ENCODE data around the gene PDIA6. TPM values are rescaled to one million over a fixed set of nuclear protein-coding genes. Genes with fewer than 3 reads are reported as not detected.

The PDIA6 gene
- total and polyA plus RNA-seq, 10 of the 15 experiments (the other 5 are each of a cell fraction or from before 2014, with no cell fraction given), result 148 to 526 (median 209) TPM

GRCh38 chr2:10824191-10824590 lies 11.6 kb upstream of the PDIA6 start:
- no peaks in the 10 kb centered on the region for H3K36me3 ChIP-seq (ENCODE audit: control insufficient read depth in 2 of 2, insufficient read depth in 2 of 2, low read length in 1 of 2)
- no peaks in the 10 kb centered on the region for H3K79me2 ChIP-seq (ENCODE audit: control insufficient read depth, insufficient read depth, low read length)
- no peak for TF ChIP-seq BMI1 (IDR thresholded peaks at IDR 0.05; ENCODE audit: borderline replicate concordance)
- TF ChIP-seq, protein P1, sequence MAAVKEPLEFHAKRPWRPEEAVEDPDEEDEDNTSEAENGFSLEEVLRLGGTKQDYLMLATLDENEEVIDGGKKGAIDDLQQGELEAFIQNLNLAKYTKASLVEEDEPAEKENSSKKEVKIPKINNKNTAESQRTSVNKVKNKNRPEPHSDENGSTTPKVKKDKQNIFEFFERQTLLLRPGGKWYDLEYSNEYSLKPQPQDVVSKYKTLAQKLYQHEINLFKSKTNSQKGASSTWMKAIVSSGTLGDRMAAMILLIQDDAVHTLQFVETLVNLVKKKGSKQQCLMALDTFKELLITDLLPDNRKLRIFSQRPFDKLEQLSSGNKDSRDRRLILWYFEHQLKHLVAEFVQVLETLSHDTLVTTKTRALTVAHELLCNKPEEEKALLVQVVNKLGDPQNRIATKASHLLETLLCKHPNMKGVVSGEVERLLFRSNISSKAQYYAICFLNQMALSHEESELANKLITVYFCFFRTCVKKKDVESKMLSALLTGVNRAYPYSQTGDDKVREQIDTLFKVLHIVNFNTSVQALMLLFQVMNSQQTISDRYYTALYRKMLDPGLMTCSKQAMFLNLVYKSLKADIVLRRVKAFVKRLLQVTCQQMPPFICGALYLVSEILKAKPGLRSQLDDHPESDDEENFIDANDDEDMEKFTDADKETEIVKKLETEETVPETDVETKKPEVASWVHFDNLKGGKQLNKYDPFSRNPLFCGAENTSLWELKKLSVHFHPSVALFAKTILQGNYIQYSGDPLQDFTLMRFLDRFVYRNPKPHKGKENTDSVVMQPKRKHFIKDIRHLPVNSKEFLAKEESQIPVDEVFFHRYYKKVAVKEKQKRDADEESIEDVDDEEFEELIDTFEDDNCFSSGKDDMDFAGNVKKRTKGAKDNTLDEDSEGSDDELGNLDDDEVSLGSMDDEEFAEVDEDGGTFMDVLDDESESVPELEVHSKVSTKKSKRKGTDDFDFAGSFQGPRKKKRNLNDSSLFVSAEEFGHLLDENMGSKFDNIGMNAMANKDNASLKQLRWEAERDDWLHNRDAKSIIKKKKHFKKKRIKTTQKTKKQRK (IDR thresholded peaks at IDR 0.05; ENCODE audit: low read depth, low read length), result no peak
- no peak for TF ChIP-seq NBN (IDR thresholded peaks at IDR 0.05)
- TF ChIP-seq RUNX3 (IDR thresholded peaks at IDR 0.05; ENCODE audit: low read length), result no peak
- no peak for TF ChIP-seq ZBTB4 (CRISPR knock-in tag; IDR thresholded peaks at IDR 0.05)
- TF ChIP-seq SREBF2 (IDR thresholded peaks at IDR 0.05; ENCODE audit: low read length), result no peak
- TF ChIP-seq DPF2 (IDR thresholded peaks at IDR 0.05), result no peak
- TF ChIP-seq HDGF (IDR thresholded peaks at IDR 0.05), result no peak
- no peak for TF ChIP-seq IKZF2 (IDR thresholded peaks at IDR 0.05)
- TF ChIP-seq MYC (IDR thresholded peaks at IDR 0.05; ENCODE audit: insufficient read depth, insufficient read length, insufficient replicate concordance, low read length, severe bottlenecking), result no peak
- no peak for TF ChIP-seq CHD1 (IDR thresholded peaks at IDR 0.05; ENCODE audit: low read depth, low read length)
- TF ChIP-seq SUPT20H (IDR thresholded peaks at IDR 0.05; ENCODE audit: borderline replicate concordance, control insufficient read depth, low read depth, low read length), result no peak
- no peak for TF ChIP-seq GATAD2B (conservative IDR thresholded peaks at IDR 0.05; ENCODE audit: low read depth)
- no peak for TF ChIP-seq TBL1XR1 (IDR thresholded peaks at IDR 0.05; ENCODE audit: low read depth, low read length)
- no peak for TF ChIP-seq ZNF622 (IDR thresholded peaks at IDR 0.05)
- no peak overlapping the region for H3K9ac ChIP-seq (ENCODE audit: control insufficient read depth, insufficient read depth, low read length)
- DNase-seq (ENCODE audit: low read depth, low spot score) (no peak), ATAC-seq (no peak), FAIRE-seq (no peak)
- no peak overlapping the region for H3K27ac ChIP-seq (ENCODE audit: control insufficient read depth, insufficient read depth)
- H3K9me3 ChIP-seq (replicated peaks; ENCODE audit: control insufficient read depth, insufficient read depth, low read length), result no peaks in the 10 kb centered on the region; the same call in 2 of the 3 replicates
- no peak overlapping the region for H3K4me2 ChIP-seq (ENCODE audit: control insufficient read depth, insufficient read depth)
- in situ Hi-C loops (cut with MboI) (no loop called here), intact Hi-C loops (cut with micrococcal nuclease; ENCODE audit: unreplicated experiment) (no loop called here)
- no peaks in the 10 kb centered on the region for H4K20me1 ChIP-seq (ENCODE audit: control insufficient read depth, insufficient read depth)
- ChIA-PET SMC1A (ENCODE audit: uncharacterized antibody, unreplicated experiment) (interaction anchor here (1.3 kb wide), 2 partner anchors 76 to 307 kb away, joined by 3 to 4 read pairs; no protein-coding TSS in a partner anchor), RAD21 (ENCODE audit: unreplicated experiment) (no interaction called here), CTCF (interaction anchor here (1.3 to 1.6 kb wide), 2 partner anchors 11 kb away, joined by 3 to 5 read pairs; partner anchors contain the start of gene PDIA6), POLR2A (interaction anchor here (1.0 kb wide), 1 partner anchor 11 kb away, joined by 3 read pairs; no protein-coding TSS in a partner anchor)
- no peak overlapping the region for H2AFZ ChIP-seq (ENCODE audit: control insufficient read depth, low read depth, low read length)
- WGBS (ENCODE audit: insufficient coverage, insufficient replicate concordance, low lambda C conversion rate, missing lambda C conversion rate), result 36% methylated on average over 4 of the region's 4 CpGs
- no peak overlapping the region for H3K4me3 ChIP-seq
- no peaks in the 10 kb centered on the region for H3K4me1 ChIP-seq (ENCODE audit: control insufficient read depth, insufficient read depth, low read length)
- H3K27me3 ChIP-seq (replicated peaks in 1 of 2; ENCODE audit: control insufficient read depth in 2 of 2, insufficient read depth in 2 of 2, low read length in 1 of 2), result peaks cover 0 to 3% of the 10 kb centered on the region in 2 experiments; a peak in 1 of 4 replicates
- no TSS peak for BruUV-seq (replicated peaks)

Data from GM12878 (cell line).